ENCODE results near the gene FUT7. TPM values are rescaled to one million over a fixed set of nuclear protein-coding genes. Genes with fewer than 3 reads are reported as not detected.

Gene FUT7
- total and polyA plus RNA-seq, 2 of the 8 experiments (the other 6 are each of a cell fraction or from before 2014, with no cell fraction given), result not detected

GRCh38 chr9:137013571-137013940 is 18.3 kb downstream of the FUT7 start:
- Histone ChIP-seq H2BK12ac (ENCODE audit: low read depth, low read length) (no peak overlapping the region), H3K27me3 (replicated peaks in 1 of 4; ENCODE audit: control insufficient read depth in 3 of 4, extremely low read depth in 1 of 4, insufficient read depth in 3 of 4, low read length in 3 of 4) (no peaks in the 10 kb centered on the region; a peak in 1 of 7 replicates), H4K91ac (replicated peaks; ENCODE audit: insufficient read length, low read length) (no peak overlapping the region), H3K79me2 (ENCODE audit: control insufficient read depth in 1 of 2, insufficient read depth in 2 of 2, low read length in 2 of 2) (no peaks in the 10 kb centered on the region), H3K4me2 (ENCODE audit: insufficient read depth in 1 of 2, low read depth in 2 of 2, low read length in 2 of 2) (peak overlapping the region in 1 of 2 experiments; percentile 28; a peak in 2 of 4 replicates), H3K9ac (replicated peaks in 1 of 4; ENCODE audit: extremely low read depth in 1 of 4, low read depth in 3 of 4, low read length in 3 of 4) (no peak overlapping the region), H2BK15ac (ENCODE audit: low read length) (no peak overlapping the region), H3K23me2 (ENCODE audit: low read depth, low read length) (no peaks in the 10 kb centered on the region; the same call in 1 of the 2 replicates), H2BK5ac (ENCODE audit: low read depth, low read length) (no peak overlapping the region), H3K4me1 (replicated peaks in 1 of 4; ENCODE audit: control insufficient read depth in 3 of 4, insufficient read depth in 4 of 4, low read length in 3 of 4) (peaks cover 0 to 7% (median under 1%) of the 10 kb centered on the region in 4 experiments; a peak in 2 of 7 replicates), H2AK5ac (ENCODE audit: low read depth, low read length) (no peak overlapping the region), H3K4me3 (ENCODE audit: extremely low read depth in 1 of 4, insufficient read depth in 2 of 4, low read depth in 3 of 4, low read length in 4 of 4) (no peak overlapping the region), H3K9me3 (ENCODE audit: insufficient read depth in 2 of 2, low read depth in 1 of 2, low read length in 1 of 2) (peaks cover 0 to 27% of the 10 kb centered on the region in 2 experiments; a peak in 2 of 4 replicates), H3K56ac (replicated peaks; ENCODE audit: insufficient read length, low read depth, low read length) (no peak overlapping the region), H3K4ac (replicated peaks; ENCODE audit: insufficient read length, low read depth, low read length) (no peak overlapping the region), H3K23ac (ENCODE audit: insufficient read length) (no peak overlapping the region), H3K36me3 (ENCODE audit: control insufficient read depth in 2 of 4, insufficient read depth in 4 of 4, low read length in 3 of 4) (peaks cover 0 to 13% (median 0%) of the 10 kb centered on the region in 4 experiments; a peak in 1 of 8 replicates), H3K79me1 (ENCODE audit: low read depth, low read length) (no peaks in the 10 kb centered on the region), H3K27ac (ENCODE audit: low read depth, low read length) (no peak overlapping the region), H2BK20ac (ENCODE audit: low read length) (no peak overlapping the region), H4K8ac (ENCODE audit: extremely low read depth, insufficient read depth, low read length) (no peak overlapping the region), H3K18ac (ENCODE audit: extremely low read depth, low read length) (no peak overlapping the region; the same call in 1 of the 2 replicates), H4K5ac (ENCODE audit: insufficient read length, low read depth, low read length) (no peak overlapping the region), H4K20me1 (replicated peaks in 1 of 2; ENCODE audit: control insufficient read depth in 1 of 2, insufficient read depth in 2 of 2, low read length in 2 of 2) (no peaks in the 10 kb centered on the region), H2AFZ (ENCODE audit: low read length) (no peak overlapping the region), H2BK120ac (replicated peaks; ENCODE audit: low read depth, low read length) (no peak overlapping the region), H3K14ac (ENCODE audit: insufficient read length) (no peak overlapping the region)
- FAIRE-seq, result no peak
- POLR2A ChIA-PET (ENCODE audit: partially characterized antibody), result interaction anchor here (0.8 kb wide), 1 partner anchor 13 kb away, joined by 3 read pairs; no protein-coding TSS in a partner anchor
- 95% methylated on average over 13 of the region's 20 CpGs; no CpG with 5 or more reads in 1 of the 2 experiments for WGBS, 2 experiments (ENCODE audit: extremely low coverage in 1 of 2, insufficient coverage in 1 of 2, insufficient read length in 1 of 2, insufficient replicate concordance in 2 of 2, low coverage in 1 of 2, low lambda C conversion rate in 2 of 2, missing lambda C conversion rate in 1 of 2)
- CTCF ChIA-PET (ENCODE audit: partially characterized antibody), result interaction anchor here (1.0 to 2.8 kb wide), 4 partner anchors 16 to 87 kb away, joined by 3 to 11 read pairs (median 6); no protein-coding TSS in a partner anchor
- no peak for DNase-seq (ENCODE audit: low read depth in 1 of 2, low spot score in 2 of 2)
- TF ChIP-seq CBX8 (IDR thresholded peaks at IDR 0.05; ENCODE audit: borderline replicate concordance, low read depth, low read length), result no peak
- TF ChIP-seq CTBP2 (IDR thresholded peaks at IDR 0.05; ENCODE audit: borderline replicate concordance, insufficient read depth, insufficient read length, low read length), result no peak
- TF ChIP-seq TAF7 (optimal IDR thresholded peaks at IDR 0.05; ENCODE audit: borderline replicate concordance, low read depth, low read length), result no peak
- TF ChIP-seq TBP (IDR thresholded peaks at IDR 0.05; ENCODE audit: low read depth, low read length), result no peak
- no peak for TF ChIP-seq BACH1 (IDR thresholded peaks at IDR 0.05; ENCODE audit: low read length)
- TF ChIP-seq CEBPB (IDR thresholded peaks at IDR 0.05; ENCODE audit: low read depth, low read length), result no peak
- no peak for TF ChIP-seq TEAD4 (IDR thresholded peaks at IDR 0.05; ENCODE audit: low read depth, low read length)
- no peak for TF ChIP-seq MAX (IDR thresholded peaks at IDR 0.05)
